GM23248 (cell line): ENCODE results near the gene CFAP100. TPM values are rescaled to one million over a fixed set of nuclear protein-coding genes. Genes with fewer than 3 reads are reported as not detected.

ENCODE experiments used
- DNase-seq: peaks from one replicate; pipeline ENCODE4 v3.0.0-alpha.2; 2015
- H2AFZ ChIP-seq: fragments of 200-600 bp; sonication (generic); 2 replicates; pipeline ENCODE4 v1.6.1; 2016; ENCODE audit warnings: antibody characterized with exemption
- H3F3A ChIP-seq: fragments of 200-600 bp; sonication (generic); 2 replicates; pipeline ENCODE4 v1.6.1; 2016; ENCODE audit warnings: mild to moderate bottlenecking, antibody characterized with exemption, mixed run types; ENCODE audit not compliant: insufficient read depth
- H3K27ac ChIP-seq: fragments of 200-600 bp; sonication (generic); 2 replicates; pipeline ENCODE4 v1.5.1; 2016; ENCODE audit warnings: mild to moderate bottlenecking
- H3K27me3 ChIP-seq: fragments of 200-600 bp; sonication (generic); replicated peaks from 2 replicates; pipeline ENCODE4 v1.6.1; 2016; ENCODE audit warnings: mild to moderate bottlenecking; ENCODE audit not compliant: insufficient read depth
- H3K36me3 ChIP-seq: fragments of 200-600 bp; sonication (generic); 2 replicates; pipeline ENCODE4 v1.6.1; 2016; ENCODE audit warnings: low read depth, mild to moderate bottlenecking
- H3K4me1 ChIP-seq: fragments of 200-600 bp; sonication (generic); 2 replicates; pipeline ENCODE4 v1.6.1; 2016; ENCODE audit warnings: mild to moderate bottlenecking; ENCODE audit not compliant: insufficient read depth
- H3K4me2 ChIP-seq: fragments of 200-600 bp; sonication (generic); one replicate; pipeline ENCODE4 v1.6.1; 2016; ENCODE audit warnings: mild to moderate bottlenecking; ENCODE audit not compliant: unreplicated experiment
- H3K4me3 ChIP-seq: fragments of 200-600 bp; sonication (generic); 2 replicates; pipeline ENCODE4 v1.5.1; 2016; ENCODE audit warnings: mild to moderate bottlenecking
- H3K79me2 ChIP-seq: fragments of 200-600 bp; sonication (generic); 2 replicates; pipeline ENCODE4 v1.6.1; 2016; ENCODE audit warnings: mild to moderate bottlenecking; ENCODE audit not compliant: insufficient read depth
- H3K9ac ChIP-seq: fragments of 200-600 bp; sonication (generic); 2 replicates; pipeline ENCODE4 v1.6.1; 2016; ENCODE audit warnings: mild to moderate bottlenecking
- H3K9me2 ChIP-seq: fragments of 200-600 bp; sonication (generic); 2 replicates; pipeline ENCODE4 v1.6.1; 2016; ENCODE audit warnings: mixed run types, mild to moderate bottlenecking, moderate library complexity; ENCODE audit not compliant: insufficient read depth
- H3K9me3 ChIP-seq: fragments of 200-600 bp; sonication (generic); one replicate; pipeline ENCODE4 v1.6.1; 2017; ENCODE audit warnings: low read depth
- H4K20me1 ChIP-seq: fragments of 200-600 bp; sonication (generic); 2 replicates; pipeline ENCODE4 v1.6.0; 2016; ENCODE audit not compliant: insufficient read depth
- EZH2 ChIP-seq: fragments of 200-600 bp; sonication (generic); IDR thresholded peaks from 2 replicates; pipeline ENCODE4 v1.6.1; 2018; ENCODE audit warnings: antibody characterized with exemption, mild to moderate bottlenecking; ENCODE audit not compliant: insufficient read depth, poor library complexity, severe bottlenecking
- EZH2phosphoT487 ChIP-seq: fragments of 200-600 bp; sonication (generic); IDR thresholded peaks from 2 replicates; pipeline ENCODE4 v1.6.1; 2018; ENCODE audit warnings: antibody characterized with exemption, moderate library complexity, mild to moderate bottlenecking, low read depth; ENCODE audit not compliant: insufficient read depth
- WGBS, 2 experiments: methylation state at CpG; one replicate each; pipeline ENCODE4 v1.1.6; 2015 to 2017; ENCODE audit warnings: low lambda C conversion rate in 2 of 2, low coverage in 1 of 2; ENCODE audit errors: missing lambda C conversion rate in 2 of 2; 5-methylcytosine and 5-hydroxymethylcytosine counted together
- in situ Hi-C: fragments of 300-500 bp; cut with MboI; formaldehyde crosslinking; loops from 2 replicates; pipeline ENCODE4 v1.15.0; 2020
- polyA plus RNA-seq: library from polyadenylated mRNA; unstranded; fragments of >200 nt; fragmentation: Nextera tagmentation; extraction: Ambion mirVana; gene quantifications from 2 replicates; pipeline ENCODE4 v1.2.1, GENCODE V29; 2016
- total RNA-seq: library from RNA; depleted of rRNA; stranded (reverse); fragments of >200 nt; shearing (Covaris generic); gene quantifications from 2 replicates; pipeline ENCODE4 v1.2.3, GENCODE V29; 2014

Gene CFAP100
- total and polyA plus RNA-seq, 2 experiments from 2014 or later = not detected

- in situ Hi-C loops = no loop called here
- no peaks in the 10 kb centered on the region for H3F3A ChIP-seq
- no peak overlapping the region for H3K9ac ChIP-seq
- no peaks in the 10 kb centered on the region for H3K27me3 ChIP-seq
- no peak overlapping the region for H3K27ac ChIP-seq
- H3K36me3 ChIP-seq = peaks cover 9% of the 10 kb centered on the region; the same call in 1 of the 2 replicates
- no peak overlapping the region for H3K4me3 ChIP-seq
- H3K9me2 ChIP-seq = no peaks in the 10 kb centered on the region
- TF ChIP-seq EZH2phosphoT487 (no peak), EZH2 (no peak)
- H3K9me3 ChIP-seq = no peaks in the 10 kb centered on the region
- no peak overlapping the region for H2AFZ ChIP-seq
- 91 to 100% methylated on average over 3 of the region's 3 CpGs for WGBS, 2 experiments
- DNase-seq = no peak
- peaks cover 11% of the 10 kb centered on the region; the same call in 1 of the 2 replicates for H3K79me2 ChIP-seq
- no peaks in the 10 kb centered on the region for H3K4me1 ChIP-seq
- H3K4me2 ChIP-seq = no peak overlapping the region
- H4K20me1 ChIP-seq = no peaks in the 10 kb centered on the region
Observed at GRCh38 chr3:126450744-126451143, 56.0 kb downstream of the CFAP100 start.

DNA sequence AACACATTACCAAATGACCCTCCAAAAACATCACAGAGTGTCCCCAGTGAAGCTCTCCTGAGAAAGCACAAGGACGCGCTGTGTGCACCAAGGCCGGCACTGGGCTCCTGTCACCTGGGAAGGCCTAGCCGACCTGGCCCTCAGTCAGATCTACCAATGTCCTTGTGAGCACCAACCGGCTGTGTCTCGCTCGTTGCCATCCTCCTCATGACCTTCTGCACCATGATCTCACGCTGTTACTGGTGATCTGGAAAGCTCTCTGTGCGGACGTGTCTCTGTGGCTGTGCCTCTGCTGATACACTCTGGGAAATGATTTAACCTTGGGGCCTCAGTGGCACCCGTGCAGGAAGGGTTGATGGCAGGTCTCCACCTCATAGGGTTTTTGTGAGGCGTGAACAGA lies 56.8 kb downstream of the CFAP100 start:
- Histone ChIP-seq H3K9me2 (no peaks in the 10 kb centered on the region), H3K79me2 (peaks cover 11% of the 10 kb centered on the region; the same call in 1 of the 2 replicates), H3K9ac (no peak overlapping the region), H3K27ac (no peak overlapping the region), H3K4me3 (no peak overlapping the region), H4K20me1 (no peaks in the 10 kb centered on the region), H3K4me2 (no peak overlapping the region), H3K4me1 (no peaks in the 10 kb centered on the region), H3K9me3 (no peaks in the 10 kb centered on the region), H3K27me3 (no peaks in the 10 kb centered on the region), H3F3A (no peaks in the 10 kb centered on the region), H2AFZ (no peak overlapping the region), H3K36me3 (peaks cover 9% of the 10 kb centered on the region; the same call in 1 of the 2 replicates)
- no peak for DNase-seq
- 80 to 82% methylated on average over 12 of the region's 12 CpGs for WGBS, 2 experiments
- in situ Hi-C loops = no loop called here
- TF ChIP-seq EZH2phosphoT487 = no peak
- TF ChIP-seq EZH2 = no peak

- in situ Hi-C loops = no loop called here
- DNase-seq = no peak
- 82 to 84% methylated on average over 9 of the region's 9 CpGs for WGBS, 2 experiments
Observed at GRCh38 chr3:126452213-126452612, 57.5 kb downstream of the CFAP100 start.

DNA sequence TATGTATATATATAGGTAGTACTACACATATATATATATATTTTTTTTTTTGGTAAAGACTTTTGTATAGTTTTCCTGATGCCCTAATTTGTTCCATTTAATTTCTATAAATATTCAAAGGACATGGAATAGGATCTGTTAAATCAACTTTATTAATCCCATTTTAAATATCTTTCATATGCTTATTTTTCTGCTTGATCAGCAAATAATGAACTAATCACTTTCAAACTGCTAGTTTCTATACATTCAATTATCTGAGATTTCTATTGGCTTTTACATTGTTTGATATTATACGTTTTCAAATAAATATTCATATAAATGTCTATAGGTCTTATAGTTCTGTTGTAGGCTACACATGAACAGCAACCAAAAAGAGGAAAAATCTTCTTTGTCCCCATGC lies 59.3 kb downstream of the CFAP100 start:
- in situ Hi-C loops = no loop called here
- Histone ChIP-seq H3K9me2 (no peaks in the 10 kb centered on the region), H3K27me3 (no peaks in the 10 kb centered on the region), H3K9me3 (no peaks in the 10 kb centered on the region), H2AFZ (no peak overlapping the region), H3K36me3 (peaks cover 14% of the 10 kb centered on the region; the same call in 1 of the 2 replicates), H3K4me1 (no peaks in the 10 kb centered on the region), H3K27ac (no peak overlapping the region), H3K4me2 (no peak overlapping the region), H3K79me2 (peaks cover 26% of the 10 kb centered on the region), H3F3A (no peaks in the 10 kb centered on the region), H3K9ac (no peak overlapping the region), H3K4me3 (no peak overlapping the region), H4K20me1 (no peaks in the 10 kb centered on the region)
- TF ChIP-seq EZH2phosphoT487 (no peak), EZH2 (no peak)
- WGBS, 2 experiments = 89 to 100% methylated on average over 1 of the region's 1 CpG
- DNase-seq = no peak

More at GRCh38 chr3:126452213-126452612, 57.5 kb downstream of the CFAP100 start:
- Histone ChIP-seq H3K27me3 (no peaks in the 10 kb centered on the region), H3K4me3 (no peak overlapping the region), H3K4me2 (no peak overlapping the region), H3K9ac (no peak overlapping the region), H4K20me1 (no peaks in the 10 kb centered on the region), H3K27ac (no peak overlapping the region), H3F3A (no peaks in the 10 kb centered on the region), H3K9me3 (no peaks in the 10 kb centered on the region), H3K36me3 (peaks cover 9% of the 10 kb centered on the region; the same call in 1 of the 2 replicates), H3K4me1 (no peaks in the 10 kb centered on the region), H2AFZ (no peak overlapping the region), H3K79me2 (peaks cover 11% of the 10 kb centered on the region; the same call in 1 of the 2 replicates), H3K9me2 (no peaks in the 10 kb centered on the region)
- TF ChIP-seq EZH2phosphoT487 (no peak), EZH2 (no peak)
